K562 (cell line): ENCODE measurements around the gene REM2. TPM values are rescaled to one million over a fixed set of nuclear protein-coding genes. Genes with fewer than 3 reads are reported as not detected.

Experiments
- ATAC-seq: fragments of 200-7000 bp; cut with Tn5 transposase; 3 replicates; pipeline ENCODE4 v1.9.1; 2020; ENCODE audit warnings: moderate library complexity
- BruUV-seq: library from RNA; stranded (reverse); fragments of 400-500 nt; replicated peaks from 2 replicates; lab custom pipeline; 2021; lab: Mats Ljungman, UMichigan
- CTCF ChIA-PET: fragments of 300-600 bp; formaldehyde crosslinking; extraction: SDS; loops from one replicate; lab custom pipeline; 2021; ENCODE audit warnings: low intra/inter-chr PET ratio; lab: Yijun Ruan, JAX
- POLR2A ChIA-PET: fragments of 300-600, 350-650 bp; sonication (Branson Sonifier 250); formaldehyde crosslinking; extraction: SDS; loops from one replicate; lab custom pipeline; 2021; ENCODE audit warnings: antibody characterized with exemption, inconsistent platforms; lab: Yijun Ruan, JAX
- DNase-seq, 4 experiments: peaks; one replicate each; pipeline versions ENCODE4 v3.0.0 to v3.0.0-alpha.2; 2011 to 2018; ENCODE audit warnings: low spot score in 3 of 4, mixed read lengths in 3 of 4; ENCODE audit errors: extremely low read depth in 1 of 4
- FAIRE-seq: peaks from 2 replicates; lab custom pipeline; 2011; peaks lifted over from hg19 to GRCh38; lab: Jason Lieb, UNC
- H2AFZ ChIP-seq: 2 replicates; pipeline ENCODE4 v1.6.0; 2011; ENCODE audit warnings: low read depth, low read length, control low read depth, inconsistent platforms
- H3K27ac ChIP-seq: fragments of 200-600 bp; 3 replicates; pipeline ENCODE4 v1.8.0; 2011; ENCODE audit warnings: low read depth, mild to moderate bottlenecking, control low read depth, inconsistent platforms, low read length, moderate library complexity, mixed read lengths; ENCODE audit errors: extremely low read depth
- H3K27me3 ChIP-seq, 2 experiments: fragments of 300-600 bp in 1 of 2; 2 replicates in 1 of 2; 3 replicates in 1 of 2; pipeline versions ENCODE4 v1.6.0 to v1.8.0; 2011; ENCODE audit warnings: inconsistent platforms in 2 of 2, low read length in 2 of 2, mild to moderate bottlenecking in 1 of 2, mixed read lengths in 1 of 2, moderate library complexity in 1 of 2; ENCODE audit not compliant: control insufficient read depth in 2 of 2, insufficient read depth in 2 of 2
- H3K36me3 ChIP-seq: fragments of 300-600 bp; 3 replicates; pipeline ENCODE4 v1.8.0; 2011; ENCODE audit warnings: mild to moderate bottlenecking, low read length, inconsistent platforms; ENCODE audit not compliant: control insufficient read depth, insufficient read depth
- H3K4me1 ChIP-seq, 2 experiments: fragments of 200-600 bp in 1 of 2; replicated peaks in 1 of 2; 2 replicates in 1 of 2; 3 replicates in 1 of 2; pipeline versions ENCODE4 v1.5.1 to v1.8.0; 2011; ENCODE audit warnings: inconsistent platforms in 2 of 2, low read length in 2 of 2, mild to moderate bottlenecking in 1 of 2, mixed read lengths in 1 of 2, moderate library complexity in 1 of 2; ENCODE audit not compliant: control insufficient read depth in 2 of 2, insufficient read depth in 2 of 2
- H3K4me2 ChIP-seq: 2 replicates; pipeline ENCODE4 v1.6.1; 2011; ENCODE audit warnings: low read length, control low read depth, inconsistent platforms, mixed read lengths; ENCODE audit not compliant: insufficient read depth
- H3K4me3 ChIP-seq: fragments of 200-600 bp; sonication (generic), shearing (Covaris generic); 2 replicates; pipeline ENCODE4 v1.5.1; 2016; ENCODE audit warnings: control low read depth, inconsistent platforms
- H3K79me2 ChIP-seq: fragments of 200-600 bp; 3 replicates; pipeline ENCODE4 v1.8.0; 2011; ENCODE audit warnings: low read length, inconsistent platforms; ENCODE audit not compliant: control insufficient read depth, insufficient read depth
- H3K9ac ChIP-seq, 2 experiments: 2 replicates each; pipeline versions ENCODE4 v1.6.0 to v1.6.1; 2011; ENCODE audit warnings: low read depth in 2 of 2, low read length in 2 of 2, control low read depth in 1 of 2, inconsistent platforms in 1 of 2, mild to moderate bottlenecking in 1 of 2, mixed read lengths in 1 of 2; ENCODE audit not compliant: insufficient read depth in 1 of 2
- H3K9me1 ChIP-seq: one replicate; pipeline ENCODE4 v1.6.0; 2011; ENCODE audit warnings: inconsistent platforms, mild to moderate bottlenecking, low read length, moderate library complexity; ENCODE audit not compliant: control insufficient read depth, insufficient read depth
- H3K9me3 ChIP-seq: replicated peaks from 2 replicates; pipeline ENCODE4 v1.5.1; 2011; ENCODE audit warnings: low read depth, low read length, inconsistent platforms; ENCODE audit not compliant: control insufficient read depth, insufficient read depth
- H4K20me1 ChIP-seq: replicated peaks from 2 replicates; pipeline ENCODE4 v1.6.1; 2011; ENCODE audit warnings: low read length, inconsistent platforms, mixed read lengths; ENCODE audit not compliant: control insufficient read depth, insufficient read depth
- BCLAF1 ChIP-seq, 2 experiments: fragments of 450-650 bp in 1 of 2; IDR thresholded peaks; 2 replicates each; pipeline ENCODE4 v1.6.1; 2011 to 2017; ENCODE audit warnings: low read depth in 2 of 2, antibody characterized with exemption in 1 of 2, borderline replicate concordance in 1 of 2, low read length in 1 of 2, mild to moderate bottlenecking in 1 of 2, mixed read lengths in 1 of 2; ENCODE audit not compliant: control insufficient read depth in 1 of 2
- BRD4 ChIP-seq: fragments of 200-600 bp; sonication (generic); IDR thresholded peaks from 2 replicates; pipeline ENCODE4 v1.6.1; 2017; ENCODE audit warnings: inconsistent platforms
- CREB1 ChIP-seq, 2 experiments: sonication (generic) in 1 of 2; formaldehyde crosslinking in 1 of 2; IDR thresholded peaks; 2 replicates each; pipeline versions ENCODE4 v1.6.1 to v1.8.0; 2012 to 2022; ENCODE audit warnings: inconsistent platforms in 1 of 2, mild to moderate bottlenecking in 1 of 2, missing genetic modification reagents in 1 of 2, moderate library complexity in 1 of 2
- E2F4 ChIP-seq: sonication (generic); formaldehyde crosslinking; IDR thresholded peaks from 2 replicates; pipeline ENCODE4 v1.8.0; 2022; ENCODE audit warnings: mild to moderate bottlenecking, low read depth, missing genetic modification reagents
- IRF9 ChIP-seq: fragments of 450-650 bp; IDR thresholded peaks from 2 replicates; pipeline ENCODE4 v1.6.1; 2016; ENCODE audit warnings: missing biosample characterization, missing genetic modification characterization
- MAFF ChIP-seq: IDR thresholded peaks from 2 replicates; pipeline ENCODE4 v1.6.1; 2012; ENCODE audit warnings: low read length, improper control_type of control experiment
- TCF15 ChIP-seq: fragments of 250-450 bp; sonication (Bioruptor Pico); IDR thresholded peaks from 2 replicates; pipeline ENCODE4 v1.8.0; 2022; ENCODE audit warnings: moderate library complexity, mild to moderate bottlenecking, inconsistent platforms
- ZBTB12 ChIP-seq: fragments of 250-450 bp; sonication (Bioruptor Pico); IDR thresholded peaks from 2 replicates; pipeline ENCODE4 v1.4.0; 2020
- ZNF280B ChIP-seq: fragments of 250-450 bp; sonication (Bioruptor Pico); IDR thresholded peaks from 2 replicates; pipeline ENCODE4 v1.5.1; 2021; ENCODE audit warnings: mild to moderate bottlenecking
- ZNF551 ChIP-seq: fragments of 250-450 bp; sonication (Bioruptor Pico); IDR thresholded peaks from 2 replicates; pipeline ENCODE4 v1.5.0; 2021; ENCODE audit warnings: mild to moderate bottlenecking, moderate library complexity
- WGBS: fragments of 100-300 bp; shearing (Covaris generic); methylation state at CpG from one replicate; pipeline ENCODE4 v1.1.6; 2016; ENCODE audit warnings: low coverage, mixed read lengths; ENCODE audit not compliant: insufficient coverage; ENCODE audit errors: missing lambda C conversion rate; 5-methylcytosine and 5-hydroxymethylcytosine counted together
- in situ Hi-C: fragments of 300-500 bp; cut with MboI; formaldehyde crosslinking; loops from 4 replicates; pipeline ENCODE4 v1.15.0; 2018; ENCODE audit warnings: inconsistent platforms, mixed read lengths
- intact Hi-C: fragments of 100-400 bp; cut with micrococcal nuclease; formaldehyde crosslinking; loops from 2 replicates; pipeline ENCODE4 v1.14.2; 2022
- polyA plus RNA-seq, 8 experiments: library from polyadenylated mRNA; depleted of rRNA in 4 of 8; stranded (reverse) in 5 of 8; unstranded in 3 of 8; fragments of >200 nt; fragmentation: Nextera tagmentation in 2 of 8; fragmentation: Illumina TruSeq in 1 of 8; extraction: Ambion mirVana in 2 of 8; extraction: Trizol in 1 of 8; gene quantifications; 2 replicates each; pipeline versions ENCODE4 v1.2.1 to v1.2.3, GENCODE V29; 2011 to 2014; ENCODE audit warnings: inconsistent platforms in 1 of 8, missing spikeins in 1 of 8
- total RNA-seq, 7 experiments: library from RNA; depleted of rRNA in 6 of 7; stranded (reverse); fragments of >200 nt in 6 of 7; fragmentation: Illumina TruSeq in 2 of 7; extraction: Trizol in 2 of 7; gene quantifications; 2 replicates each; pipeline versions ENCODE4 v1.2.1 to v1.2.3, GENCODE V29; 2011 to 2021; ENCODE audit warnings: low replicate concordance in 1 of 7

Gene REM2
- total and polyA plus RNA-seq, 9 of the 15 experiments (the other 6 are each of a cell fraction or from before 2014, with no cell fraction given), result 0.18 to 1.0 (median 0.38) TPM

- TF ChIP-seq BCLAF1 (IDR thresholded peaks at IDR 0.05; ENCODE audit: borderline replicate concordance in 1 of 2, control insufficient read depth in 1 of 2, low read depth in 2 of 2, low read length in 1 of 2) (no peak), MAFF (no peak), TCF15 (CRISPR knock-in tag) (no peak), BRD4 (no peak)
Observed at GRCh38 chr14:22923746-22924145, 40.7 kb downstream of the REM2 start (continued).

- POLR2A ChIA-PET, result no interaction called here
- intact Hi-C loops (no loop called here), in situ Hi-C loops (no loop called here)
- H3K4me3 ChIP-seq, result no peak overlapping the region
- H3K27me3 ChIP-seq, result no peaks in the 10 kb centered on the region
- DNase-seq (no peak), FAIRE-seq (no peak), ATAC-seq (no peak)
- CTCF ChIA-PET, result no interaction called here
- H3K36me3 ChIP-seq, result peaks cover 75% of the 10 kb centered on the region
- peaks cover 10 to 22% of the 10 kb centered on the region in 2 experiments; a peak in 4 of 5 replicates for H3K4me1 ChIP-seq
- H3K27ac ChIP-seq, result no peak overlapping the region
- no peaks in the 10 kb centered on the region for H3K9me1 ChIP-seq
- no peaks in the 10 kb centered on the region for H4K20me1 ChIP-seq
- H3K9ac ChIP-seq, result no peak overlapping the region
- BruUV-seq, result no TSS peak
- no peaks in the 10 kb centered on the region for H3K9me3 ChIP-seq
- H3K4me2 ChIP-seq, result no peak overlapping the region
- H3K79me2 ChIP-seq, result peaks cover 40% of the 10 kb centered on the region
- no peak overlapping the region for H2AFZ ChIP-seq
- WGBS, result 93% methylated on average over 8 of the region's 8 CpGs
- TF ChIP-seq ZNF280B (CRISPR knock-in tag) (no peak), E2F4 (CRISPR knock-in tag) (no peak), CREB1 (IDR thresholded peaks at IDR 0.05) (no peak), CREB1 (CRISPR knock-in tag; IDR thresholded peaks at IDR 0.05) (no peak), IRF9 (tag) (no peak), ZNF551 (CRISPR knock-in tag) (no peak), ZBTB12 (CRISPR knock-in tag) (no peak)
Observed at GRCh38 chr14:22925513-22925912, 42.5 kb downstream of the REM2 start.
